HG02588 (cell line): ENCODE data around the gene RADIL.

Experiments
- ATAC-seq: cut with Tn5 transposase; IDR thresholded peaks from one replicate; pipeline ENCODE4 v1.9.1; 2021; ENCODE audit warnings: mild to moderate bottlenecking, moderate library complexity; ENCODE audit not compliant: unreplicated experiment

RADIL gene

DNA sequence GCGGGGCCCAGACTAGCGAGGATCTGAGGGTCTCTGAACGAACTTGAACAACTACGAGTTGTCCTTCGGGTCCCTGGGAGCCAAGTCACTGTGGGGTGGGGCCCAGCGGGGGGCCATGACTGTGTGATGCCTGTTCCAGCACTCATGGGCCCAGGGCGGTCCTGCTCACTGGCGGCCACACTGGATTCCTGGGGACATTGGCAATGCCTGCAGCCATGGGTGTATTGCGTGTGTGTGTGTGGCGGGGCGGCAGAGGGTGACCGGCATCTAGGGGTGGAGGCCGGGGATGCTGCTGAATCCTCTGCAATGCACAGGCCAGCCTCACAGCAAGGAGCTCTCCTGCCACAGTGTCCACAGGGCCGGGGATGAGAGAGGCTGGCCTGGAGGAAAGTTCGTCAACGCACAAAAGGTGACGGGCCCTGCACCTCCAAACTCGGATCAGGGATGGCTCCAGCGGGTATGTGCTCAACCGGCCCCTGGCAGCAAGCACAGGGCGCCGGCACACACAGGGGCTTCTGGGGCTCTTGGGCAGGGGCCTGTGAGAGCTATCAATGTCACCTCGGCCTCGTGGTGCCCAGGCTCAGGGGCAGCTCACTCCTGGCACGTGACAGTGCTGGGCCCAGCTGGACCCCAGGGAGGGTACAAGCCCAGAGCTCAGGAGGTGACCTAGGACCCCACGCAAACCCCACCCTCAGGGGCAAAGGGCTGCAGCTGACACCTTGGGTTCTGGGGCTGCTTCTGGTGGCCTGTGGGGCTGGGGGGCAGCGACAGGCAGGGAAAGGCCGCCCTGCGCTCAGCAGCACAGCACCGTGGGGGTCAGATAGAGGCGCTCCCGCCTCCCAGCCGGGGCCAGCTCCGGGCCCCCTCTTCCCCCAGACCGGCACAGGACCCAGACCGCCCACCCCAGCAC lies 49.6 kb downstream of the RADIL start:
- no peak for ATAC-seq

DNA sequence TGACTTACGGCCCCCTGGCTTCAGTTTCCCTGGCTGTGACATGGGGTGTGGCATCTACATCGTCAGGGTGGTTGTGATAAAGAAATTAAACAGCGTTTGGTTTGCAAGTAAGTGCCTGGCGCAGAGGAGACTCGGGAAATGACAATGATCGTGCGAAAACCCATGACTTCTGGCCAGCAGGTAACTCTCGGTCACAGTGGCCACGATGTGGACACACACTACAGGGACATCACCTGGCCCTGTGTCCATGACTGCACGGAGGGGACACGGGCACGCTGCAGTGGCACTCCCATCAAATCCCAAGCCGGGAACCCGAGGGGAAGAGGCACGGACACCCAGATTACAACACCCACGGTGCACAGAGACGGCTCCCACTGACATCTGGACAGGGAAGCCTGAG lies 50.3 kb downstream of the RADIL start:
- no peak for ATAC-seq

DNA sequence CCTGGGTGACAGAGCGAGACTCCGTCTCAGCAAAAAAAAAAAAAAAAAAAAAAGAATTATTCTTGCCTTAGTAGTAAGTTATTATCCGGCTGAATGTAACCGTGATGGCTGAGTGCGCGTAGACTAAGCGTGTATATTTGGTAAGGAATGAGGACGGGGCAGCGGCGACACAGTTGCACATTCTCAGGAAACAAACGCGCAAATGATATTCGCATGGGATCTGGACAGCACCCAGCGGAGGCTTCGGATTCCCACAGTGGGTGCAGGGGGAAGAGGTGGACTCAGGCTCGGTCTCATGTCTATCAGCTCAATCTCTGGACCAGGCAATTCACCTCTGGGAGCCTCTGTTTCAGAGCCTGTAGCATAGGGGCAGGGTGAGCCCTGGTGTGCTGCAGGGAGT lies 50.8 kb downstream of the RADIL start:
- no peak for ATAC-seq

DNA sequence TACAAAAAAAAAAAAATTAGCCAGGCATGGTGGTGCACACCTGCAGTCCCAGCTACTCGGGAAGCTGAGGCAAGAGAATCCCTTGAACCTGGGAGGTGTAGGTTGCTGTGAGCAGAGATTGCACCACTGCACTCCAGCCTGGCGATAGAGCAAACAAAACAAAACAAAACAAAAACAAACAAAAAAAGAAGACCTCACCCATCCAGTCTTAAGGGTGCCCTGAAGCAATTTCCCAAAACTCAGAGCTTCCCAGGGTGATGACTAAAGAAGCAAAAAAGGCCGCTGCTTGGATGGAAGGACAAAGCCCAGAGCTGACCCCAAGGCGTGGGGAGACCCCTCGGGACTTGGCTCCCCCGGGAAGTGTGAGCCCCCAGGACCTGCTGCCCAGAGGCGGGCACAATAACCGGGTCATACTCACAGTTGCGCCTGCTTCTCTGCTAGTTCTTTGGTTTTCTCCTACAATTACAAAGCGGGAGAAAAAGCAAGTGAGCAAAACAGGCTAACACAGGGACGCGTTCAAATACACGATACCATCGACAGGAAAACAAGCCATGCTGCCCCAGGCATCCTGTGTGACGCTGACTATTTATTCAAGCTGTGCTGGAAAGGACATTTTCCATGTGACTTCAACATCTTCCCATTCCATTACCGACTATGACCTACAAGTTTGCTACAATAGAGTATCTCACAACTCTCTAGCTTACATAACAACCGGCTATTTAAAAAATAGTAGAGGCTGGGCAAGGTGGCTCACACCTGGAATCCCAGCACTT lies 51.6 kb downstream of the RADIL start:
- no peak for ATAC-seq

DNA sequence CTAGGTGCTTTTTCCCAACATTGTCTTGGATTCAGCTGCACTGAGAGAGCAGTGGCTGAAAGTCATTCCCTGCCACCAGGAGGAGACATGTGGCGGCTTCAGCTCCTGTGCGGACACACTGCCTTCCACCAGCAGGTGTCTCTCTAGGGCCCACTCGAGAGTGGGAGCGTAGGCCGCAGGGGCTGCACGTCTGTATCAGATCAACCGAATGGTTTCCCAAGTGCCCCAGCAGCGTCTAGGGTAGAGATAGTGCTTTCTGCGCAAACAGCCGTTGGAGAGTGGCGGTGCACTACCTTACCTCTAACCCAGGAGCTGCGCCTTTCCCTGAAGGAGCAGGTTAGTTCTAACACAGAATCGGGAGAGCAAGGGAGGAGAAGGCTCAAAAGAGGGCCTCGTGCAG lies 53.3 kb downstream of the RADIL start:
- ATAC-seq, result no peak

DNA sequence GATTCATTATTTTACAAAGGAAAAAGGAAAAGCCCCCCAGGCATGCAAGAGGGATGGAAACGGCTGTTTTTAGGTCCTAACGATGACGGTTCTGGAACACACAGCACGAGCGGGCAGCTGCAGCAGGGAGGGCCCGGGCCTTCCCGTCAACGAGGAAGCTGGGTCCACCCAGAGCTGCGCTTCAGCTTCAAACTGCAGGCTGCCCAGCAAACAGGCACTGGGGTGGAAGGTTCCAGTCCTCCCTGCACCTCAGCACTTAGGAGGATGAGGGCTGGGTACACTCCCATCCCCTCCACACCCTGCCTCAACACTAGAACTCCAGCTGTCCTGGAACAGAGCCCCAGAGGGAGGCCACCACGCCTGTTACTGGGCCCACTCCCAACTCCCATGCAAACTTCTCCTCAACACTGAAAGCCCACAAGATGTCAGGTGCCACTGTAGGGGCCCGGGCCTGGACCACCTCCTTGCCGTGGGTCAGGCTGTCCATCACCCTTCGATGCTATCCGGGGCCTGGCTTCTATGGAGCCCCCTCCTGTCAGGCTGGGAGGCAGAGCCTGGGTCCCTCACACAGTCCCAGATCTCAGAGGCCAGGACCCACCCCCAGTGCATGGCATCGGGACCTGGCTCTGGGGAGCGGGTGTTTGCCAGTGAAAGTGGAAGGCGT lies 54.7 kb downstream of the RADIL start:
- ATAC-seq, result no peak

DNA sequence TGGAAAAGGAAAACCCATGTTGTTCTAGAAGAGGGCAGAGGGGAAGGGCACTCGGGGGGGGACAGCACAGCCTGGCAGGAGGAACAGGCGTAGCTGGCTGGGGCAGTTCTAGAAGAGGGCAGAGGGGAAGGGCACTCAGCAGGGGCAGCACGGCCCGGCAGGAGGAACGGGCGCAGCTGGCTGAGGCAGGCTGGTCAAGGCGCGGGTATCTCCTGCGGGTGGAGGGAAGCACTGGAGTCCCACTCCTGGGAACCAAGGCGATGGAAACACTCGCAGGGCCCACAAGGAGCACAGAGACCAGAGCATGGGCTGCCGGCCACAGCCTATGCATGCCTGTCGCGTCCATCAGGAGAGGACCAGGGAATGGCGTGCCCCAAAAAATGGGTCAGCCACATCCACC lies 58.4 kb downstream of the RADIL start:
- no peak for ATAC-seq

DNA sequence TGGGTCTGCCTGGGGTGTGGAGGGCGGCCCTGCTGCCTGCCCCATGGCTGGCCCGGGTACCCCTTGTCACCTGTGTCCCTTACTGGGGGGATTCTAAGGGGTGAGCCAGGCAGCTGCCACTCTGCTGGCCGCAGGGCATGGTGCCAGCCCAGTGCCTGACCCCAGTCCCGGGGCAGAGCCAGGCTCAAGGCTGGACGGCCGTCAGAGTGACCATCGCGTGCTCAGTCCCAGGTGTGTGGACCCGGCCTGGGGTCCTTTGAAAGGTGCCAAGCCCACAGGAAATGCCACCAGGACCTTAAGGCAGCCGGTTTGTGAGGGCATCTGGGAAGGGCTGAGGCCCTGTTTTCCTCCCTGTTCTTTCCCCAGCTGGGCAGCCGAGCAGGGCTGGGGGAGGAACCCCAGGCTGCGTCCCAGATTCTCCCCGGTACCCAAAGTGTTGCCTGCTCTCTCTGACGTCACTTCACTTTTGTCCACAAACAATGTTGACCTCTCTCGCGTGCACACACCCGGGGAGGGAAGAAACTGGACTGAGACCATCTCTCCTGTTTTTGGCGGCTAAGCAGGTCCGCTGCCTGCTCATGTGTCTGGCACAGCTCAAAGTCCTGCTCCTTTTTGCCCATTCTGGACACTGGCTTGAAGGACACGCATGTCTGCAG lies 59.3 kb downstream of the RADIL start:
- no peak for ATAC-seq

DNA sequence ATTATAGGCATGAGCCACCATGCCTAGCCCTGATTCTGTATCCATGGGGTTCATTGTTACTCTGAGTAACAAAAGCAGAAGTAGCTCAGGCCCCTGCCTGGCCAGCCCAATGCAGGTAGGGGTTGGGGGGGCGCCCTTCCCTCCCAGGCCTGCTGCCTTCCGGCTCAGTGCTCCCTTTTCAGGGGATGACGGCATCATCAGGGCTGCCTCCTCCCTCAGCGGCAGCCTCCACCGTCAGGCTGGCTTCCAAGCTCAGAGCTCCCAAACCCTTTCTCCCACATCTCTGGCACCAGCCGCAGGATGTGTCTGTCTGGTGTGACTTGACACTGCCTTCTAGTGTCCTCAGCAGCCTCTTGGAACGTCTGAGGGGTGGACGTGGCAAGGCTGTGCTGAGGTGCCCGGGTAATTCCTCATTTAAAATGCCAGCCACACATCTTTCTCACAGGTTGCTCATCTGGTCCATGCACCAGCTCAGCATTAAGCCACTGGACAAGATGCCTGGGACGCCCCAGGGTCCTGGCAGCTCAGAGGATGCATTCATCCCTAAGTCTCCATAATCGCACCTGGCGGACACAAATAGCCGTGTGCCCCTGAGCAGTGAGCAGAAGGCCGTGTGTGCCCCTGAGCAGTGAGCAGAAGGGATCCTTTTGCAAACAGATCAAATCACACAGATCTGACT lies 59.9 kb downstream of the RADIL start:
- ATAC-seq, result no peak

DNA sequence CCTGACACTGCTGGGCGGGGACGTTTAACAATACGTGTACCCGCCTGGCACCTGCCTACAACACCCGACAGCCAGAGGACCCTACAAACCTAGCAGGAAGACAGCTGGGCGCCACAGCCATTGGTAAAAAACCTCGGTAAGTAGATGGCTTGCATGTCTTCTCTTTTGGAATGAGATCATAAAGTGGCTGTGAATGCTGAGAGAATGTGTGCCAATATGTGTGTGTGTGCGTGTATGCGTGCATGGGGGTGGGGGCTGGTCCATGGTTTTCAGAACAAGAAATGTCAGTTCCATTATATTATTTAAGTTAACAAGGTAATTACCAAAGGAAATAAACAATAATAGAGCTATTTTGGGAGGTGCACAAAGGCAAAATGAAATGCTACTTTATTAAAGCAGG lies 60.8 kb downstream of the RADIL start:
- ATAC-seq, result no peak

DNA sequence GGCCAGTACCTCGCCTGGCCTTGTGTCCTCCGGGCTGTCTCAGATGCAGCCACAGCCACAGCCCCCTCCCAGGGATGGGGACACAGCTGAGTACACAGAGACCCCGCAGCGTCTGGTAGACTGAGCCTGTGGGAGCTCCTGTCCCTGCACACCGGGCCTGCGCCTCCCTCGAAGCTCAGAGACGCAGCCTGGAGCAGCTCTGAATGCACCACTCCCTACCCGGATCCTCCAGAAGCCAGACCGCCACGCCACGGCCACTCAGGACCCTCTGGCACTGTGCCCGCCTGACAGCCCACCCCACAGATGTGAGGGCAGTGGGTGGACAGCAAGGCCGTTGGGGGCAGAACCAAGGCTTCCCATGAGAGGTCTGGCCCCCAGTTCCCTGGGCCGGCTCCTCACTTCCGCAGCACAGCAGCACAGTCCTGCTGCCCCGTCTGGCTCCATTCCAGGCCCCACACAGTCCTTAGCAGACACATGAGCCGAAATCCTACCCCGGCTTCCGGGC lies 62.5 kb downstream of the RADIL start:
- ATAC-seq, result no peak

DNA sequence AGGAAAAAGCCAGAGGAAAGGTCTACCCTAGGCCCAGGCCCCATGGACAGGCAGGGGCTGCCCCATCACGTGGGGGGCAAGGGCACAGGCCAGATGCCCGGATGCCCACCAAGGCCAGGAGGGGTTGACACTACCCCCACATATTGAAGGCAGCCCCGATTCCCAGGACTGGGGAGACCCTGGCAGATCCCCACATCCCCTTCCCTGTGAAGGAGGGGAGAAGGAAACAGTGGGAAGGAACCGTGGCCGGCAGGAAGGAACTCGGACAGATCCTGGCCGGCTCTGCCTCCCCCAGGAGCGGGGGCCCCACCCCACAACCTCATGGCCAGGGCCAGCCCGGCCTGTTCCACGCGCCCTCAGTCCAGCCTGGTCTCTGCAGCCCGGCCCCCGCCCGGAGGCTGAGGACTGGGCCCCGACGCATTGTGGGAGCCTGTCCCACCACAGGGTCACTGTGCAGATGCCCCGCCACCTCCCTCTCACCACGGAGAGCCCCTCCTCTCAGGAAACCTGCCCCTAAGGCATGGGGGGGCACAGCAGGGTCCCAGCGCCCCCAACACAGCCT lies 63.0 kb downstream of the RADIL start:
- ATAC-seq, result no peak

DNA sequence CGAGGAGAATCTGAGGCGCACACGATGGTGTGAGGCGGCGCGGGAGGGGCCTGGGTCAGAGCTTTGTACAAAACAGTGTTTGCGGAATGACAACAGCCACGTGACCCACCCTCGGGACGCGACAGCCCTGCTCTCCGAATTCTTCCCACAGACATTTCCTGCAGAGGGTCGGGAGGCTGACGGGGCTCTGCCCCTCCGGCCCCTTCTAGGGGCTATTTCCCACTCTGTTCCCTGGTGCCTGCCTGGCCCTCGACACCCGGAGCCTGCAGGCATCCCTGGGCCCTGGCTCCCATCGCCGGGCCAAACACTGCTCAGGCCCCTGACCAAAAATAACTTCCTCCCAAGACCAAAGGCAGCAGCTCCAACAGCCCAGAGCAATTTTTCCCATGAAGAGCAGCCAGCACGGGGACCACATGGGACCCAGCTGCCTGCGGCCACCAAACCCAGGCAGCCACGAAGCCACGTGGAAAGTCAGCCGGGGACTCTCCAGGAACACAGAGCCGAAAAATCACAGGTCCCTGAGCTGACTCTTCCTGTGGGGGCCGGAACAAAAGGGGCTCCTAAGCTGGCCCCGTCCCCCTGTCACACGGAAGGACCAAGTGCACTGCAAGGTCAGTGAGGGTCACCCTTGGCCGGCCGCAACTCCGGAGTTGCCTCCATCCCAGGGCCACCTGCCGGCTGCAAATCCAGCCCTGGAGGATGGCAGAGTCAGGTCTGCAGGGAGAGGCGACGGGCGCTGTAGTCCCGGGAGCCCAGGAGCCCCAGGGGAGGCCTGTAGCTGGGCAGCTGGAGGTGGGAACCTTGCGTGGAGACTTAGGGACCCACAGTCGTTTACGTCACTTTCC lies 63.7 kb downstream of the RADIL start:
- no peak for ATAC-seq

DNA sequence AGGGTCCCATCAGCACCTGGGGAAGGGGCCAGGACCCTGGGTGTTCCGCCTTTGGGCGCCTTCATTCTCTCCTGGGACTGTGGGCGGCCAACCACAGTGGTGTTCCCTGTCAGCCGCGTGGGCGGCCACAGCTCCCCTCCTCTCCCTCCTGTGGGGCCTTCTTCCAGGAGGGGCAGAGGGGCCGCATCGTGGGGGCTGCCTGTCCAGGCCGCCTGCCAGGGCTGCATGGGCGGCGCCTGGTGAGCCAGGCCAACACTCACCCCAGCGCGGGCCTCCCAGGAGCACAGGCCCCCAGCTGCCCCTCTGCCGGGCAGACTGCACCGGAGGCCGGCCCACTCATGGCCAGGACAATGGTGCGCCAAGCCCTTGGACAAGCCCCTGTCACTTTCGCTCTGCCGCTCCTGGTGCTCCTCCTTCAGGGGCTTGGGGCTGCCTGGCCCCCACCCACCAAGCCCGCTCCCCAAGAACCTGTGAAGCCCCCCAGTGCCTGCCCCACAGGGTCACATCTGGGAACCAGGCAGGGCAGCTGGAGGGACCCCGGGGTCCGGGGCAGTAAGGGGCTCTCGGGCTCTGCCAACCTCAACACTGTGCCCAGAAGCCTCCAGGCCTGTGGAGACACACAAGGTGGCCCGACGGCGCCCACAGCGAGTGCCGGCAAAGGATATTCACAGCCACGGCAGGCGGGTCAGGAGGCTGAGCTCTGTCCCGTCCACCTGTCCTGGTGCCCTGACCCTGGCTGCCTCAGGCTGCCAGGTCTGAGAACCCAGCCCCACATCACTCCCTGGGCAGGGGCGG lies 65.3 kb downstream of the RADIL start:
- ATAC-seq, result no peak

DNA sequence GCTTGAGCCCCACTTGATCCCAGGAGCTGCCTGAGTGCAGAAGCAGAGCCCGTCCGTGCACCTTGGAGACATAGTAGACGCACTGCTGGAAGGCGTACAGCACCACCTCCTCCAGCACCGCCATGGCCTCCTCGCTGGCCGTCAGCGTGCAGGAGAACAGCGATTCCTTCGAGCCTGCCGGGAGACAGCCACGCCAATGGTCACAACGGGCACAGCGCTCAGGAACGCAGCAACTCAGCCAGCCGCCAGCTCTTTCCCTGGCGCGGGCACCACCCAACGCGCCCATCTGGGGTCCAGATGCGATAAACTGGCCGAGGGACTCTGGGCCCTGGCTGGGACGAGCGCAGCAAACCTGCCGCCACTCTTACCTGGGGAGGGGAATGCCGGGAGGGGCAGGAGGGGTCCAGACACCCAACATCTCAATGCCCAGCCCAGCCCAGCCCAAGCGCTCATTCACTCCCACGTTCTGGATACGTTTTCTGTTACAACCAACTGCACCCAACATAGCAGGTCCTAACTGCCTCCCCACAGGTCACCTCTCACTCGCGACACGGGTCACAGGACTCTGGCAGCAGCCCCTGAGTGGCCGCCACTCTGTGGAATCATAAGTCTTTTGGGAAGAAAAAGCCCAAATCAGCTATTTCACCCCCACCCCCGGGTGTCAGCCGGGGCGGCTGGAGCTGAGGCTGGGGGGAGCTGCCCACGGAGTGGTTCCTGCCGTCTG lies 66.2 kb downstream of the RADIL start:
- ATAC-seq, result no peak

DNA sequence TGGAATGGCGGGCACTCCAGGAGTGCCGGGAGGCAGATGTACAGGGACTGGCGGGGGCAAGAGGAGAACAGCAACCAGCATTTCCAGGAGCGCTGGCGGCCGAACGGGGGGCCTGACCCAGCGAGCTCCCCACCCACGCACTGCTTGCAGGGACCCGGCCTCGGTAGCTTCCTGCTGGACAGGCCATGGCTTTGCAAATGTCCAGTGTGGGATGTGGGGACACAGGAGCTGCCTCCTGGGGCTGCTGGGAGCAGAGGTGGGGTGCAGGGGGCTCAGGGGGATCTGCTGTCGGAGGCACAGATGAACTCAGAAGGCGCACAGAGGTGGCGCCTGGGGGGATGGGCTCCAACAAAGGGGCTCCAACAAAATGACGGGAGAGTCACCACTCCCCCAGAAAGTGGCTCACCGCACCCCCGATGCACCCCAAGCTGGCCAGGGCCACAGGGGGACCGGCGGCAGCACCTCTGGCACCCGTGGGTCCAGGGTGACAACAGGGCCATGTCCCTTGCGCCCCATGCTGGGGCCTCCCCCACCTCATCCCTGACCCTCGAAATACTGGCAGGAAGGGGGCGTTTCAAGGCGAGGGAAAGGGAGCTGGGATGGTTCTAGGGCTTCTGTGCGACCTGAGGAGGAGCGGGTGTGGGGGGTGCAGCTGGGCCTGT lies 67.0 kb downstream of the RADIL start:
- ATAC-seq, result no peak
